Endothelial cell of umbilical vein (primary cell): ENCODE data around the gene FBXL19. TPM values are rescaled to one million over a fixed set of nuclear protein-coding genes. Genes with fewer than 3 reads are reported as not detected.

ENCODE experiments used
- BruUV-seq: library from RNA; stranded (reverse); fragments of 400-500 nt; replicated peaks from 2 replicates; lab custom pipeline; 2021; lab: Mats Ljungman, UMichigan
- CTCF ChIA-PET: fragments of 300-600, 350-600 bp; sonication (Branson Sonifier 250); formaldehyde crosslinking; loops from one replicate; lab custom pipeline; 2021; ENCODE audit warnings: antibody characterized with exemption, inconsistent platforms; lab: Charles Lee
- POLR2A ChIA-PET: fragments of 300-600, 350-600 bp; sonication (Branson Sonifier 250); formaldehyde crosslinking; loops from one replicate; lab custom pipeline; 2021; ENCODE audit warnings: antibody characterized with exemption, inconsistent platforms; lab: Charles Lee
- DNase-seq: peaks from one replicate; pipeline ENCODE4 v3.0.0-alpha.2; 2011; ENCODE audit warnings: low read depth, low spot score
- FAIRE-seq: peaks from 2 replicates; lab custom pipeline; 2011; peaks lifted over from hg19 to GRCh38; lab: Jason Lieb, UNC
- H2AFZ ChIP-seq: 2 replicates; pipeline ENCODE4 v1.6.0; 2012; ENCODE audit warnings: low read depth, low read length, control low read depth, inconsistent platforms
- H3K27ac ChIP-seq: 2 replicates; pipeline ENCODE4 v1.5.1; 2011; ENCODE audit warnings: low read depth, mild to moderate bottlenecking, control low read depth, low read length, moderate library complexity; ENCODE audit not compliant: insufficient read depth
- H3K27me3 ChIP-seq, 2 experiments: 2 replicates each; pipeline versions ENCODE4 v1.6.0 to v1.6.1; 2011; ENCODE audit warnings: low read length in 2 of 2, mixed read lengths in 1 of 2; ENCODE audit not compliant: control insufficient read depth in 2 of 2, insufficient read depth in 2 of 2
- H3K36me3 ChIP-seq, 2 experiments: 2 replicates in 1 of 2; 3 replicates in 1 of 2; pipeline ENCODE4 v1.5.1; 2011; ENCODE audit warnings: low read length in 2 of 2, mild to moderate bottlenecking in 1 of 2, moderate library complexity in 1 of 2; ENCODE audit not compliant: control insufficient read depth in 2 of 2, insufficient read depth in 2 of 2; ENCODE audit errors: extremely low read depth in 1 of 2
- H3K4me1 ChIP-seq: 3 replicates; pipeline ENCODE4 v1.5.1; 2011; ENCODE audit warnings: mild to moderate bottlenecking, low read length; ENCODE audit not compliant: control insufficient read depth, insufficient read depth; ENCODE audit errors: extremely low read depth
- H3K4me2 ChIP-seq: 2 replicates; pipeline ENCODE4 v1.6.1; 2011; ENCODE audit warnings: low read length, control low read depth, mixed read lengths; ENCODE audit not compliant: insufficient read depth
- H3K4me3 ChIP-seq, 3 experiments: fragments of 200-600 bp in 1 of 3; sonication (generic), shearing (Covaris generic) in 1 of 3; replicated peaks in 1 of 3; 2 replicates each; pipeline ENCODE4 v1.5.1; 2011 to 2016; ENCODE audit warnings: control low read depth in 3 of 3, low read length in 3 of 3, mild to moderate bottlenecking in 2 of 3, inconsistent platforms in 1 of 3, low read depth in 1 of 3, moderate library complexity in 1 of 3; ENCODE audit not compliant: insufficient read depth in 1 of 3
- H3K79me2 ChIP-seq: 2 replicates; pipeline ENCODE4 v1.6.0; 2012; ENCODE audit warnings: low read length, inconsistent platforms; ENCODE audit not compliant: control insufficient read depth, insufficient read depth
- H3K9ac ChIP-seq: replicated peaks from 2 replicates; pipeline ENCODE3; 2011; ENCODE audit warnings: low read length, control low read depth; ENCODE audit not compliant: insufficient read depth; ENCODE audit errors: extremely low read depth
- H3K9me1 ChIP-seq: replicated peaks from 3 replicates; pipeline ENCODE4 v1.6.0; 2011; ENCODE audit warnings: mild to moderate bottlenecking, low read length; ENCODE audit not compliant: control insufficient read depth, insufficient read depth; ENCODE audit errors: extremely low read depth
- H3K9me3 ChIP-seq: replicated peaks from 2 replicates; pipeline ENCODE4 v1.5.1; 2012; ENCODE audit warnings: low read length, inconsistent platforms; ENCODE audit not compliant: control insufficient read depth, insufficient read depth
- H4K20me1 ChIP-seq: replicated peaks from 2 replicates; pipeline ENCODE3; 2011; ENCODE audit warnings: mild to moderate bottlenecking, low read length; ENCODE audit not compliant: control insufficient read depth, insufficient read depth; ENCODE audit errors: extremely low read depth
- EZH2 ChIP-seq: IDR thresholded peaks from 2 replicates; pipeline ENCODE4 v1.6.1; 2012; ENCODE audit warnings: borderline replicate concordance, low read depth, mild to moderate bottlenecking, moderate library complexity, low read length, inconsistent platforms; ENCODE audit not compliant: severe bottlenecking
- FOS ChIP-seq: IDR thresholded peaks from 2 replicates; pipeline ENCODE4 v1.6.1; 2011; ENCODE audit warnings: mild to moderate bottlenecking, low read length, moderate library complexity, borderline replicate concordance; ENCODE audit not compliant: insufficient read depth
- GATA2 ChIP-seq: IDR thresholded peaks from 2 replicates; pipeline ENCODE4 v1.7.0; 2011; ENCODE audit warnings: low read depth, mild to moderate bottlenecking, moderate library complexity, mixed read lengths, low read length; ENCODE audit not compliant: insufficient read length, insufficient read depth
- JUN ChIP-seq: IDR thresholded peaks from 2 replicates; pipeline ENCODE4 v1.6.1; 2011; ENCODE audit warnings: borderline replicate concordance, low read depth; ENCODE audit not compliant: insufficient read length, insufficient read depth
- MYC ChIP-seq: IDR thresholded peaks from one replicate; pipeline ENCODE4 v1.6.1; 2011; ENCODE audit warnings: mild to moderate bottlenecking, low read depth, low read length
- POLR2A ChIP-seq: IDR thresholded peaks from 2 replicates; pipeline ENCODE4 v1.6.1; 2012; ENCODE audit warnings: low read depth, mild to moderate bottlenecking, control low read depth, low read length
- POLR2AphosphoS5 ChIP-seq: IDR thresholded peaks from 2 replicates; pipeline ENCODE4 v1.6.1; 2012; ENCODE audit warnings: low read depth, mild to moderate bottlenecking, control low read depth, low read length, moderate library complexity; ENCODE audit not compliant: insufficient read depth
- dilution Hi-C: fragments of 300-500 bp; cut with MboI; formaldehyde crosslinking; loops from one replicate; pipeline ENCODE4 v1.15.0; 2019; ENCODE audit warnings: low sequenced_read_pairs; ENCODE audit not compliant: extremely low pct_ligation_motif_present
- intact Hi-C: fragments of 100-400 bp; cut with micrococcal nuclease; formaldehyde crosslinking; loops from one replicate; pipeline ENCODE4 v1.10.0; 2022
- polyA plus RNA-seq, 4 experiments: library from polyadenylated mRNA; depleted of rRNA in 3 of 4; stranded (reverse) in 3 of 4; unstranded in 1 of 4; fragments of >200 nt; gene quantifications; 2 replicates each; pipeline versions ENCODE4 v1.2.1 to v1.2.3, GENCODE V29; 2011 to 2012; ENCODE audit warnings: missing spikeins in 1 of 4
- total RNA-seq: library from RNA; stranded (reverse); gene quantifications from 2 replicates; pipeline ENCODE4 v1.2.3, GENCODE V29; 2021
- TF ChIP-seq, protein P1 (sequence below), 2 donors: IDR thresholded peaks; 1 replicate in 1 of 2; 2 replicates in 1 of 2; pipeline ENCODE4 v1.5.1; 2011; ENCODE audit warnings: low read length in 2 of 2, mild to moderate bottlenecking in 2 of 2, moderate library complexity in 2 of 2, control low read depth in 1 of 2, inconsistent platforms in 1 of 2, low read depth in 1 of 2; ENCODE audit not compliant: insufficient read depth in 1 of 2; ENCODE audit errors: extremely low read depth in 1 of 2
- TF ChIP-seq, protein P2 (sequence below): IDR thresholded peaks from 2 replicates; pipeline ENCODE4 v1.6.1; 2011; ENCODE audit not compliant: insufficient read depth, insufficient read length

FBXL19 gene
- total and polyA plus RNA-seq, 2 donors (not counting 3 experiments of a cell fraction or from before 2014, with no cell fraction given): 22.1 to 38.0 TPM

- Histone ChIP-seq H3K27me3 (no peaks in the 10 kb centered on the region), H4K20me1 (no peaks in the 10 kb centered on the region), H3K36me3 (peaks cover 3 to 7% of the 10 kb centered on the region in 2 experiments), H3K9me3 (no peaks in the 10 kb centered on the region), H3K9me1 (no peaks in the 10 kb centered on the region), H3K4me3 (no peak overlapping the region), H3K4me1 (peaks cover 18% of the 10 kb centered on the region), H3K79me2 (peaks cover 14% of the 10 kb centered on the region), H3K27ac (no peak overlapping the region), H3K4me2 (no peak overlapping the region), H3K9ac (no peak overlapping the region), H2AFZ (no peak overlapping the region)
- FAIRE-seq: no peak
- ChIA-PET POLR2A (no interaction called here), CTCF (interaction anchor here (1.1 to 2.3 kb wide), 3 partner anchors 111 to 914 kb away, joined by 5 to 12 read pairs (median 9); no protein-coding TSS in a partner anchor)
- TF ChIP-seq FOS (no peak), POLR2AphosphoS5 (no peak), EZH2 (no peak), JUN (no peak), GATA2 (no peak), POLR2A (no peak), MYC (no peak)
- TF ChIP-seq, protein P1, sequence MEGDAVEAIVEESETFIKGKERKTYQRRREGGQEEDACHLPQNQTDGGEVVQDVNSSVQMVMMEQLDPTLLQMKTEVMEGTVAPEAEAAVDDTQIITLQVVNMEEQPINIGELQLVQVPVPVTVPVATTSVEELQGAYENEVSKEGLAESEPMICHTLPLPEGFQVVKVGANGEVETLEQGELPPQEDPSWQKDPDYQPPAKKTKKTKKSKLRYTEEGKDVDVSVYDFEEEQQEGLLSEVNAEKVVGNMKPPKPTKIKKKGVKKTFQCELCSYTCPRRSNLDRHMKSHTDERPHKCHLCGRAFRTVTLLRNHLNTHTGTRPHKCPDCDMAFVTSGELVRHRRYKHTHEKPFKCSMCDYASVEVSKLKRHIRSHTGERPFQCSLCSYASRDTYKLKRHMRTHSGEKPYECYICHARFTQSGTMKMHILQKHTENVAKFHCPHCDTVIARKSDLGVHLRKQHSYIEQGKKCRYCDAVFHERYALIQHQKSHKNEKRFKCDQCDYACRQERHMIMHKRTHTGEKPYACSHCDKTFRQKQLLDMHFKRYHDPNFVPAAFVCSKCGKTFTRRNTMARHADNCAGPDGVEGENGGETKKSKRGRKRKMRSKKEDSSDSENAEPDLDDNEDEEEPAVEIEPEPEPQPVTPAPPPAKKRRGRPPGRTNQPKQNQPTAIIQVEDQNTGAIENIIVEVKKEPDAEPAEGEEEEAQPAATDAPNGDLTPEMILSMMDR (IDR thresholded peaks at IDR 0.05; ENCODE audit: extremely low read depth in 1 of 2, insufficient read depth in 1 of 2, low read depth in 1 of 2, low read length in 2 of 2): no peak
- TF ChIP-seq, protein P2, sequence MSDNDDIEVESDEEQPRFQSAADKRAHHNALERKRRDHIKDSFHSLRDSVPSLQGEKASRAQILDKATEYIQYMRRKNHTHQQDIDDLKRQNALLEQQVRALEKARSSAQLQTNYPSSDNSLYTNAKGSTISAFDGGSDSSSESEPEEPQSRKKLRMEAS: no peak
- dilution Hi-C loops (no loop called here), intact Hi-C loops (no loop called here)
- no peak for DNase-seq
- no TSS peak for BruUV-seq
Measured at GRCh38 chr16:30954993-30955392, 31.6 kb downstream of the FBXL19 start.
